Fibroblast of mammary gland (primary cell): ENCODE data around the gene KRTAP5-2.

Experiments
- DNase-seq: peaks from one replicate; pipeline ENCODE4 v3.0.0-alpha.2; 2010; ENCODE audit warnings: low read depth
- H3K4me3 ChIP-seq: 2 replicates; pipeline ENCODE4 v1.5.1; 2011; ENCODE audit warnings: low read depth, mild to moderate bottlenecking, low read length, moderate library complexity; ENCODE audit not compliant: control insufficient read depth
- CTCF ChIP-seq: conservative IDR thresholded peaks from 2 replicates; pipeline ENCODE4 v1.5.1; 2011; ENCODE audit warnings: low read depth, low read length, inconsistent platforms; ENCODE audit not compliant: control insufficient read depth, insufficient read depth

The KRTAP5-2 gene

GRCh38 chr11:1566381-1567051 lies 31.6 kb downstream of the KRTAP5-2 start:
- no peak for TF ChIP-seq CTCF
- no peak for DNase-seq
- no peak overlapping the region for H3K4me3 ChIP-seq

GRCh38 chr11:1565904-1566247 lies 32.2 kb downstream of the KRTAP5-2 start:
- no peak overlapping the region for H3K4me3 ChIP-seq
- no peak for TF ChIP-seq CTCF
- DNase-seq: no peak

- no peak for TF ChIP-seq CTCF
- H3K4me3 ChIP-seq: no peak overlapping the region
- DNase-seq: no peak
Observed at GRCh38 chr11:1565173-1565903, 32.8 kb downstream of the KRTAP5-2 start.

GRCh38 chr11:1564535-1565172 lies 33.4 kb downstream of the KRTAP5-2 start:
- DNase-seq: peak; percentile 80
- no peak overlapping the region for H3K4me3 ChIP-seq
- no peak for TF ChIP-seq CTCF

GRCh38 chr11:1563697-1564534 lies 34.2 kb downstream of the KRTAP5-2 start:
- H3K4me3 ChIP-seq: no peak overlapping the region
- no peak for TF ChIP-seq CTCF
- no peak for DNase-seq

- H3K4me3 ChIP-seq: no peak overlapping the region
- no peak for TF ChIP-seq CTCF
- no peak for DNase-seq
Observed at GRCh38 chr11:1563149-1563638, 34.9 kb downstream of the KRTAP5-2 start.
